HEK293 (cell line): Measurements from ENCODE around the gene ATF6B.

Source experiments
- GLI4 ChIP-seq: fragments of 450-650 bp; formaldehyde crosslinking; IDR thresholded peaks from 2 replicates; pipeline ENCODE4 v1.5.1; 2016; ENCODE audit warnings: missing biosample characterization, missing genetic modification characterization
- GLIS2 ChIP-seq: fragments of 450-650 bp; formaldehyde crosslinking; IDR thresholded peaks from 2 replicates; pipeline ENCODE4 v1.5.1; 2016; ENCODE audit warnings: missing biosample characterization, missing genetic modification characterization
- SP2 ChIP-seq: fragments of 450-650 bp; formaldehyde crosslinking; IDR thresholded peaks from 2 replicates; pipeline ENCODE4 v1.5.1; 2016; ENCODE audit warnings: missing biosample characterization, missing genetic modification characterization
- YY1 ChIP-seq: fragments of 450-650 bp; formaldehyde crosslinking; IDR thresholded peaks from 2 replicates; pipeline ENCODE4 v1.5.1; 2018; ENCODE audit warnings: missing biosample characterization, missing genetic modification characterization
- ZNF274 ChIP-seq, 2 experiments: fragments of 200-500 bp in 1 of 2; fragments of 450-650 bp in 1 of 2; sonication (Bioruptor generic) in 1 of 2; formaldehyde crosslinking in 1 of 2; IDR thresholded peaks; 2 replicates each; pipeline versions ENCODE4 v1.5.1 to v1.6.1; 2014 to 2016; ENCODE audit warnings: borderline replicate concordance in 1 of 2, inconsistent platforms in 1 of 2, low read length in 1 of 2, missing biosample characterization in 1 of 2, missing genetic modification characterization in 1 of 2
- ZNF501 ChIP-seq: fragments of 450-650 bp; formaldehyde crosslinking; IDR thresholded peaks from 2 replicates; pipeline ENCODE4 v1.5.1; 2016; ENCODE audit warnings: missing biosample characterization, missing genetic modification characterization
- ZNF660 ChIP-seq: fragments of 450-650 bp; IDR thresholded peaks from 2 replicates; pipeline ENCODE4 v1.5.1; 2018; ENCODE audit warnings: missing biosample characterization, mild to moderate bottlenecking, missing genetic modification characterization
- ZNF777 ChIP-seq: fragments of 450-650 bp; formaldehyde crosslinking; IDR thresholded peaks from 2 replicates; pipeline ENCODE4 v1.5.1; 2017; ENCODE audit warnings: missing biosample characterization, missing genetic modification characterization, borderline replicate concordance
- ZNF792 ChIP-seq: fragments of 450-650 bp; formaldehyde crosslinking; IDR thresholded peaks from 2 replicates; pipeline ENCODE4 v1.5.1; 2016; ENCODE audit warnings: missing biosample characterization, missing genetic modification characterization
- TF ChIP-seq, protein P1 (sequence below): fragments of 450-650 bp; formaldehyde crosslinking; IDR thresholded peaks from 2 replicates; pipeline ENCODE4 v1.5.1; 2016; ENCODE audit warnings: missing biosample characterization, missing genetic modification characterization
- TF ChIP-seq, protein P2 (sequence below): fragments of 450-650 bp; formaldehyde crosslinking; IDR thresholded peaks from 2 replicates; pipeline ENCODE4 v1.5.1; 2016; ENCODE audit warnings: missing biosample characterization, missing genetic modification characterization
- TF ChIP-seq, protein P3 (sequence below): sonication (generic); formaldehyde crosslinking; IDR thresholded peaks from 2 replicates; pipeline ENCODE4 v1.8.1; 2022; ENCODE audit warnings: mild to moderate bottlenecking, moderate library complexity, missing genetic modification reagents
- TF ChIP-seq, protein P4 (sequence below): fragments of 450-650 bp; formaldehyde crosslinking; conservative IDR thresholded peaks from 2 replicates; pipeline ENCODE4 v1.5.1; 2016; ENCODE audit warnings: low read depth, missing biosample characterization, missing genetic modification characterization

DNA sequence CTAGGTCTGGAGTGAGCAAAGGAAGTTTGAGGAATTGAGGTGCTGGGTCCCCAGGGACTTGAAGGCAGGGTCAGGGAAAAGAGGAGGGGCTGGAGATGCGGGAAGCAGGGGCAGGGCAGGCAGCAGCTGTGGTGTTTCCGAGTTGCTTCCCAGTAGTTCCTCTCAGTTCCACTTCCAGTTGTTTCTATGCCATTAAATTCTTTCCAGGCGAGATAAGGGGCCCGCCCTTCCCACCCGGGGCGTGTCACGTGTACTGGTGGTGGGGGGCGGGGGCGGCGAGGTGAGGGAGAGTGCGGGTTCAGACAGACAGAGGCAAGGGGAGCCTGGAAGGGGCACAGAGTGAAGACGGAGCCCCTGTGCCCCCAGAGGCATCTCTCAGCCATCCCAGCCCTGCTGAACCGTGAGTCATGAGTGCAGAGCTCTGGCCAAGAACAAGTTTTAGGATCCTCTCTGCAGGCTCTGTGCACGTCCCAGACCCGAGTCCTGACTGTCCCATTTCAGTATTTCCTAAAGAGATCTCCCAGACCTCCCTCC is 19.9 kb downstream of the ATF6B start:
- TF ChIP-seq GLI4 (tag by site-specific recombination) (no peak), SP2 (tag by site-specific recombination) (no peak), ZNF274 (IDR thresholded peaks at IDR 0.05; ENCODE audit: low read length) (no peak), ZNF274 (tag by site-specific recombination; IDR thresholded peaks at IDR 0.05; ENCODE audit: borderline replicate concordance) (no peak), ZNF660 (tag by site-specific recombination) (no peak), YY1 (tag by site-specific recombination) (no peak), GLIS2 (tag by site-specific recombination) (no peak), ZNF501 (tag by site-specific recombination) (no peak), ZNF777 (no peak), ZNF792 (tag by site-specific recombination) (no peak)
- TF ChIP-seq, protein P1, sequence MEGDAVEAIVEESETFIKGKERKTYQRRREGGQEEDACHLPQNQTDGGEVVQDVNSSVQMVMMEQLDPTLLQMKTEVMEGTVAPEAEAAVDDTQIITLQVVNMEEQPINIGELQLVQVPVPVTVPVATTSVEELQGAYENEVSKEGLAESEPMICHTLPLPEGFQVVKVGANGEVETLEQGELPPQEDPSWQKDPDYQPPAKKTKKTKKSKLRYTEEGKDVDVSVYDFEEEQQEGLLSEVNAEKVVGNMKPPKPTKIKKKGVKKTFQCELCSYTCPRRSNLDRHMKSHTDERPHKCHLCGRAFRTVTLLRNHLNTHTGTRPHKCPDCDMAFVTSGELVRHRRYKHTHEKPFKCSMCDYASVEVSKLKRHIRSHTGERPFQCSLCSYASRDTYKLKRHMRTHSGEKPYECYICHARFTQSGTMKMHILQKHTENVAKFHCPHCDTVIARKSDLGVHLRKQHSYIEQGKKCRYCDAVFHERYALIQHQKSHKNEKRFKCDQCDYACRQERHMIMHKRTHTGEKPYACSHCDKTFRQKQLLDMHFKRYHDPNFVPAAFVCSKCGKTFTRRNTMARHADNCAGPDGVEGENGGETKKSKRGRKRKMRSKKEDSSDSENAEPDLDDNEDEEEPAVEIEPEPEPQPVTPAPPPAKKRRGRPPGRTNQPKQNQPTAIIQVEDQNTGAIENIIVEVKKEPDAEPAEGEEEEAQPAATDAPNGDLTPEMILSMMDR (tag by site-specific recombination), result no peak
- TF ChIP-seq, protein P2, sequence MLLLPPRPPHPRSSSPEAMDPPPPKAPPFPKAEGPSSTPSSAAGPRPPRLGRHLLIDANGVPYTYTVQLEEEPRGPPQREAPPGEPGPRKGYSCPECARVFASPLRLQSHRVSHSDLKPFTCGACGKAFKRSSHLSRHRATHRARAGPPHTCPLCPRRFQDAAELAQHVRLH (tag by site-specific recombination), result no peak
- TF ChIP-seq, protein P3, sequence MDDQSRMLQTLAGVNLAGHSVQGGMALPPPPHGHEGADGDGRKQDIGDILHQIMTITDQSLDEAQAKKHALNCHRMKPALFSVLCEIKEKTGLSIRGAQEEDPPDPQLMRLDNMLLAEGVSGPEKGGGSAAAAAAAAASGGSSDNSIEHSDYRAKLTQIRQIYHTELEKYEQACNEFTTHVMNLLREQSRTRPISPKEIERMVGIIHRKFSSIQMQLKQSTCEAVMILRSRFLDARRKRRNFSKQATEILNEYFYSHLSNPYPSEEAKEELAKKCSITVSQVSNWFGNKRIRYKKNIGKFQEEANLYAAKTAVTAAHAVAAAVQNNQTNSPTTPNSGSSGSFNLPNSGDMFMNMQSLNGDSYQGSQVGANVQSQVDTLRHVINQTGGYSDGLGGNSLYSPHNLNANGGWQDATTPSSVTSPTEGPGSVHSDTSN, result no peak
- TF ChIP-seq, protein P4, sequence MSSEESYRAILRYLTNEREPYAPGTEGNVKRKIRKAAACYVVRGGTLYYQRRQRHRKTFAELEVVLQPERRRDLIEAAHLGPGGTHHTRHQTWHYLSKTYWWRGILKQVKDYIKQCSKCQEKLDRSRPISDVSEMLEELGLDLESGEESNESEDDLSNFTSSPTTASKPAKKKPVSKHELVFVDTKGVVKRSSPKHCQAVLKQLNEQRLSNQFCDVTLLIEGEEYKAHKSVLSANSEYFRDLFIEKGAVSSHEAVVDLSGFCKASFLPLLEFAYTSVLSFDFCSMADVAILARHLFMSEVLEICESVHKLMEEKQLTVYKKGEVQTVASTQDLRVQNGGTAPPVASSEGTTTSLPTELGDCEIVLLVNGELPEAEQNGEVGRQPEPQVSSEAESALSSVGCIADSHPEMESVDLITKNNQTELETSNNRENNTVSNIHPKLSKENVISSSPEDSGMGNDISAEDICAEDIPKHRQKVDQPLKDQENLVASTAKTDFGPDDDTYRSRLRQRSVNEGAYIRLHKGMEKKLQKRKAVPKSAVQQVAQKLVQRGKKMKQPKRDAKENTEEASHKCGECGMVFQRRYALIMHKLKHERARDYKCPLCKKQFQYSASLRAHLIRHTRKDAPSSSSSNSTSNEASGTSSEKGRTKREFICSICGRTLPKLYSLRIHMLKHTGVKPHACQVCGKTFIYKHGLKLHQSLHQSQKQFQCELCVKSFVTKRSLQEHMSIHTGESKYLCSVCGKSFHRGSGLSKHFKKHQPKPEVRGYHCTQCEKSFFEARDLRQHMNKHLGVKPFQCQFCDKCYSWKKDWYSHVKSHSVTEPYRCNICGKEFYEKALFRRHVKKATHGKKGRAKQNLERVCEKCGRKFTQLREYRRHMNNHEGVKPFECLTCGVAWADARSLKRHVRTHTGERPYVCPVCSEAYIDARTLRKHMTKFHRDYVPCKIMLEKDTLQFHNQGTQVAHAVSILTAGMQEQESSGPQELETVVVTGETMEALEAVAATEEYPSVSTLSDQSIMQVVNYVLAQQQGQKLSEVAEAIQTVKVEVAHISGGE (tag by site-specific recombination), result no peak
